PC-3 (cell line): ENCODE measurements around the gene KCNT1. TPM values are rescaled to one million over a fixed set of nuclear protein-coding genes. Genes with fewer than 3 reads are reported as not detected.

Experiments used
- ATAC-seq: fragments of 200-7000 bp; cut with Tn5 transposase; 2 replicates; pipeline ENCODE4 v1.9.1; 2020; ENCODE audit warnings: mild to moderate bottlenecking, moderate library complexity
- BruUV-seq: library from RNA; stranded (reverse); fragments of 400-500 nt; replicated peaks from 2 replicates; lab custom pipeline; 2021; lab: Mats Ljungman, UMichigan
- CTCF ChIA-PET: fragments of 300-600 bp; sonication (Branson Sonifier 250); formaldehyde crosslinking; loops from one replicate; lab custom pipeline; 2022; ENCODE audit warnings: antibody characterized with exemption; lab: Charles Lee
- POLR2A ChIA-PET: fragments of 300-600 bp; sonication (Branson Sonifier 250); formaldehyde crosslinking; loops from one replicate; lab custom pipeline; 2022; ENCODE audit warnings: antibody characterized with exemption; ENCODE audit not compliant: unreplicated experiment; lab: Charles Lee
- DNase-seq: peaks from one replicate; pipeline ENCODE4 v3.0.0-alpha.2; 2015
- H2AFZ ChIP-seq: fragments of 300-600 bp; sonication (generic); 2 replicates; pipeline ENCODE4 v1.6.0; 2016; ENCODE audit warnings: antibody characterized with exemption, low read length
- H3F3A ChIP-seq: fragments of 300-600 bp; sonication (generic); one replicate; pipeline ENCODE4 v1.6.0; 2017; ENCODE audit warnings: antibody characterized with exemption, low read length, control low read depth, mild to moderate bottlenecking; ENCODE audit not compliant: unreplicated experiment
- H3K27ac ChIP-seq: fragments of 300-600 bp; sonication (generic); 2 replicates; pipeline ENCODE4 v1.5.1; 2016; ENCODE audit warnings: mild to moderate bottlenecking, low read length
- H3K27me3 ChIP-seq: fragments of 300-600 bp; sonication (generic); 2 replicates; pipeline ENCODE4 v1.6.1; 2016; ENCODE audit warnings: low read length, mixed read lengths
- H3K36me3 ChIP-seq: fragments of 300-600 bp; sonication (generic); 2 replicates; pipeline ENCODE4 v1.6.1; 2016; ENCODE audit warnings: low read depth, mixed run types, low read length, mixed read lengths
- H3K4me1 ChIP-seq: fragments of 300-600 bp; sonication (generic); 2 replicates; pipeline ENCODE4 v1.5.1; 2016; ENCODE audit warnings: low read length; ENCODE audit not compliant: insufficient read depth
- H3K4me2 ChIP-seq: fragments of 300-600 bp; sonication (generic); 2 replicates; pipeline ENCODE4 v1.6.0; 2016; ENCODE audit warnings: low read length
- H3K4me3 ChIP-seq: fragments of 300-600 bp; sonication (generic); 2 replicates; pipeline ENCODE4 v1.5.1; 2016; ENCODE audit warnings: mild to moderate bottlenecking, low read length, mixed read lengths
- H3K79me2 ChIP-seq: fragments of 300-600 bp; sonication (generic); 2 replicates; pipeline ENCODE4 v1.6.1; 2017; ENCODE audit warnings: low read length, mixed read lengths
- H3K9ac ChIP-seq: fragments of 300-600 bp; sonication (generic); 2 replicates; pipeline ENCODE4 v1.6.0; 2016; ENCODE audit warnings: mild to moderate bottlenecking, low read length
- H3K9me2 ChIP-seq: fragments of 300-600 bp; sonication (generic); replicated peaks from 2 replicates; pipeline ENCODE4 v1.6.1; 2016; ENCODE audit warnings: mixed run types, low read length, mixed read lengths
- H3K9me3 ChIP-seq: fragments of 300-600 bp; sonication (generic); 2 replicates; pipeline ENCODE4 v1.6.1; 2016; ENCODE audit warnings: low read length, mixed read lengths
- H4K20me1 ChIP-seq: fragments of 300-600 bp; sonication (generic); 2 replicates; pipeline ENCODE4 v1.6.1; 2016; ENCODE audit warnings: low read length, mixed read lengths
- CTCF ChIP-seq: fragments of 300-600 bp; sonication (generic); conservative IDR thresholded peaks from 2 replicates; pipeline ENCODE4 v1.5.1; 2017; ENCODE audit warnings: antibody characterized with exemption, low read depth, mild to moderate bottlenecking, low read length
- EZH2 ChIP-seq: fragments of 300-600 bp; sonication (generic); IDR thresholded peaks from one replicate; pipeline ENCODE4 v1.6.1; 2017; ENCODE audit warnings: antibody characterized with exemption, mild to moderate bottlenecking, low read length; ENCODE audit not compliant: unreplicated experiment
- EZH2phosphoT487 ChIP-seq: fragments of 300-600 bp; sonication (generic); IDR thresholded peaks from 2 replicates; pipeline ENCODE4 v1.6.1; 2018; ENCODE audit warnings: mild to moderate bottlenecking, antibody characterized with exemption, low read length, borderline replicate concordance
- intact Hi-C: fragments of 100-400 bp; cut with micrococcal nuclease; formaldehyde crosslinking; loops from 2 replicates; pipeline ENCODE4 v1.9.0; 2023
- total RNA-seq: library from RNA; depleted of rRNA; stranded (reverse); fragments of >200 nt; gene quantifications from 2 replicates; pipeline ENCODE4 v1.2.3, GENCODE V29; 2014

The KCNT1 gene
- total RNA-seq, 1 experiment from 2014 or later: not detected

DNA sequence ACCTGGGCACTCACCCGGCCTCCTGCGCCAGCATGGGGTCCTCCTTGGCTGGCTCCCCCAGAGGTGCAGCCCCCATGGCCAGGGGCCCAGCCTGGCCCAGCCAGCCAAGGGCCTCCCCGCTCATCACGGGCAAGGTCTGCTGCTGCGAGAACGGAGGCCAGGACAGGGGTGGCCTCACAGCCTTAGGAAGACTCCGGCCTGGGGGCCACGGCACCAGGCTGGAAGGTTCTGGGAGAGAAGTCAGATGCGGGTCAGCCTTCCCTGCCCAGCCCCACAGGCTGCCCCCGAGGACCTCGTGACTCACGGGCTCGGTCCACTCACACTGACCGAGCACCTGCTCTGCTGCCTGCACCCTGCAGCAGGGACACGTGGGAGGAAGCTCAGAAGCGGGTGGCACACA lies 6.9 kb upstream of the KCNT1 start:
- POLR2A ChIA-PET: no interaction called here
- no peaks in the 10 kb centered on the region for H3K9me2 ChIP-seq
- no peak overlapping the region for H2AFZ ChIP-seq
- no peaks in the 10 kb centered on the region for H3K9me3 ChIP-seq
- H3K4me1 ChIP-seq: no peaks in the 10 kb centered on the region
- H3F3A ChIP-seq: no peaks in the 10 kb centered on the region
- CTCF ChIA-PET: interaction anchor here (0.7 kb wide), 1 partner anchor 58 kb away, joined by 3 read pairs; no protein-coding TSS in a partner anchor
- H3K4me2 ChIP-seq: no peak overlapping the region
- TF ChIP-seq EZH2 (no peak), CTCF (no peak), EZH2phosphoT487 (no peak)
- H3K4me3 ChIP-seq: no peak overlapping the region
- BruUV-seq: no TSS peak
- DNase-seq (no peak), ATAC-seq (no peak)
- no peaks in the 10 kb centered on the region for H4K20me1 ChIP-seq
- no peaks in the 10 kb centered on the region for H3K36me3 ChIP-seq
- no peak overlapping the region for H3K27ac ChIP-seq
- H3K27me3 ChIP-seq: no peaks in the 10 kb centered on the region
- no peaks in the 10 kb centered on the region for H3K79me2 ChIP-seq
- H3K9ac ChIP-seq: no peak overlapping the region
- intact Hi-C loops: no loop called here

- no TSS peak for BruUV-seq
- POLR2A ChIA-PET: no interaction called here
These were observed 6.3 kb upstream of the KCNT1 start for GRCh38 chr9:135695642-135696041.

More at GRCh38 chr9:135695642-135696041, 6.3 kb upstream of the KCNT1 start:
- Histone ChIP-seq H3K4me3 (no peak overlapping the region), H3K4me2 (no peak overlapping the region), H3K9me3 (no peaks in the 10 kb centered on the region), H3K27me3 (no peaks in the 10 kb centered on the region), H3K4me1 (no peaks in the 10 kb centered on the region), H3K36me3 (no peaks in the 10 kb centered on the region), H3K9me2 (no peaks in the 10 kb centered on the region), H3F3A (no peaks in the 10 kb centered on the region), H4K20me1 (no peaks in the 10 kb centered on the region), H3K27ac (no peak overlapping the region), H3K9ac (no peak overlapping the region), H3K79me2 (no peaks in the 10 kb centered on the region), H2AFZ (no peak overlapping the region)
- ATAC-seq (no peak), DNase-seq (no peak)
- CTCF ChIA-PET: interaction anchor here (0.7 kb wide), 1 partner anchor 59 kb away, joined by 3 read pairs; no protein-coding TSS in a partner anchor
- TF ChIP-seq EZH2: no peak
- no peak for TF ChIP-seq CTCF
- no peak for TF ChIP-seq EZH2phosphoT487
- intact Hi-C loops: no loop called here
